Measurements from ENCODE around the gene HBE1. TPM values are rescaled to one million over a fixed set of nuclear protein-coding genes. Genes with fewer than 3 reads are reported as not detected.

The HBE1 gene
- total RNA-seq, 4 donors from 2014 or later, result not detected

- Histone ChIP-seq H3K4me1 (no peaks in the 10 kb centered on the region), H3K27me3 (no peaks in the 10 kb centered on the region), H3K27ac (no peak overlapping the region), H3K9me3 (no peaks in the 10 kb centered on the region), H3K36me3 (no peaks in the 10 kb centered on the region), H3K4me3 (no peak overlapping the region)
- DNase-seq, result no peak
- TF ChIP-seq POLR2A (IDR thresholded peaks at IDR 0.05) (no peak), CTCF (IDR thresholded peaks at IDR 0.05) (no peak)
Observed at GRCh38 chr11:5243816-5244180, 25.9 kb downstream of the HBE1 start.

DNA sequence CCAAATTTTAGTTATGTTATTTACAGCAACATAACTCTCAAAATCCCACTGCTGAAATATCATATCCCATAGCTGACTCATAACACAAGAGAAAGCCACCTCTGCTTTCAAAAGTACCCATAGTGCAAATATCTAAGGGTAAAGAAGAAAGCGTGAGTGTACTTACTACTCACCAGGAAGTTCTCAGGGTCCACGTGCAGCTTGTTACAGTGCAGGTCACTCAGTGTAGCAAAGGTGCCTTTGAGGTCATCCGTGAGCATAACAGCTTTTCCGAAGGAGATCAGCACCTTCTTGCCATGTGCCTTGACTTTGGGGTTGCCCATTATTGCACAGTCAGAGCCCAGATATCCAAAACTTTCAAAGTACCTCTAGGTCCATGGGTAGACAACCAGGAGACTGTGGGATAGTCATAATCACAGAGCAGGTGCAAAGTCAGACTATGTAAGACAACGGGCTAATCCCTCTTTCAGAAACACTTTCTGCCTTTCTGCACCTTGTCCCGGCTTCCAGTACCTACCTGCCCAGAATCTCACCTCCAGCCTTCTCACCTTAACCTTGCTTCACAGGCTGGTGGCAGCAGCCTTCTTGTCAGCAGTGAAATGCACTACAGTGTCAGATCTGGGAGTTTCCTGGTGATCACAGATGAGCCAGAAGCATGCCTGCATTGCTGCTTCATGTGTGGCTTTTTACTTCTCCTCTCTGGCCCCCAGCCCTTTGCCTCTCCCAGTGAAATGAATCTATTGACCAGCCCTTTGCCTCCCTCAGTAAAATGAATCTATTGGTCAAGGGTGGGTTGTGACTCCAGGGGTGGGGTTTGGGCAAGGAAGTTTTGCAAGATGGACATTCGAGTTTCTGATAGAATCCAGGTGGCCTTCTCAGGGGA lies 26.6 kb downstream of the HBE1 start:
- Histone ChIP-seq H3K36me3 (no peaks in the 10 kb centered on the region), H3K27ac (no peak overlapping the region), H3K27me3 (no peaks in the 10 kb centered on the region), H3K4me3 (no peak overlapping the region), H3K4me1 (no peaks in the 10 kb centered on the region), H3K9me3 (no peaks in the 10 kb centered on the region)
- DNase-seq, result no peak
- TF ChIP-seq POLR2A (IDR thresholded peaks at IDR 0.05) (no peak), CTCF (IDR thresholded peaks at IDR 0.05) (no peak)

GRCh38 chr11:5242208-5242607 lies 27.5 kb downstream of the HBE1 start:
- Histone ChIP-seq H3K9me3 (no peaks in the 10 kb centered on the region), H3K36me3 (no peaks in the 10 kb centered on the region), H3K27me3 (no peaks in the 10 kb centered on the region), H3K4me1 (no peaks in the 10 kb centered on the region), H3K27ac (no peak overlapping the region), H3K4me3 (no peak overlapping the region)
- no peak for TF ChIP-seq CTCF (IDR thresholded peaks at IDR 0.05)
- no peak for TF ChIP-seq POLR2A (IDR thresholded peaks at IDR 0.05)
- DNase-seq, result no peak

GRCh38 chr11:5241458-5241857 lies 28.3 kb downstream of the HBE1 start:
- DNase-seq, result no peak
- Histone ChIP-seq H3K4me1 (no peaks in the 10 kb centered on the region), H3K36me3 (no peaks in the 10 kb centered on the region)

DNA sequence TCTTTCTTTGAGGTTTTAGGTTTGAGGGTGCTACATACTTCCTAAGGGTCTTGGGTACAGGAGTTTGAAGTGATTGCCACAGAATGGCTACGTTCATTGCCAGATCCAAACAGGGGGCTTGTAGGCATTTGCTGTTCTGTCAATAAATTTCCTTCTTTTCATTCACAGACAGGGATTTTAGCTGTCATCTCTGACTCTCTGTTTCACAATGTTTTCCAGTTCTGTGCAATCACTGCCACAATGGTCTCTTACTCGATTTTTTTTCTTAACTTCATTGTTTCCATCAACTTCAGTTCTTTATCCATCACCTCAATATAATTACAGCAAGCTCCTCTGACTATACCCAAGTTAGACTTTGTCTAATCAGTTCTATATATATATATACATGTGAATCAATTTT lies 29.3 kb downstream of the HBE1 start:
- Histone ChIP-seq H3K9me3 (no peaks in the 10 kb centered on the region), H3K27ac (no peak overlapping the region), H3K36me3 (no peaks in the 10 kb centered on the region), H3K4me1 (no peaks in the 10 kb centered on the region), H3K4me3 (no peak overlapping the region), H3K27me3 (no peaks in the 10 kb centered on the region)
- TF ChIP-seq CTCF (IDR thresholded peaks at IDR 0.05) (no peak), POLR2A (IDR thresholded peaks at IDR 0.05) (no peak)
- no peak for DNase-seq

More at GRCh38 chr11:5241458-5241857, 28.3 kb downstream of the HBE1 start:
- H3K27me3 ChIP-seq, result no peaks in the 10 kb centered on the region
- H3K27ac ChIP-seq, result no peak overlapping the region
- TF ChIP-seq CTCF (IDR thresholded peaks at IDR 0.05), result no peak
- TF ChIP-seq POLR2A (IDR thresholded peaks at IDR 0.05), result no peak
- H3K4me3 ChIP-seq, result no peak overlapping the region
- no peaks in the 10 kb centered on the region for H3K9me3 ChIP-seq

Measured in Peyer's patch (tissue), 4 donors.